ENCODE measurements around the gene DENND4B. TPM values are rescaled to one million over a fixed set of nuclear protein-coding genes. Genes with fewer than 3 reads are reported as not detected.

Gene DENND4B
- polyA plus RNA-seq, 1 of the 3 experiments (the other 2 are of a cell fraction) = 29.6 TPM

DNA sequence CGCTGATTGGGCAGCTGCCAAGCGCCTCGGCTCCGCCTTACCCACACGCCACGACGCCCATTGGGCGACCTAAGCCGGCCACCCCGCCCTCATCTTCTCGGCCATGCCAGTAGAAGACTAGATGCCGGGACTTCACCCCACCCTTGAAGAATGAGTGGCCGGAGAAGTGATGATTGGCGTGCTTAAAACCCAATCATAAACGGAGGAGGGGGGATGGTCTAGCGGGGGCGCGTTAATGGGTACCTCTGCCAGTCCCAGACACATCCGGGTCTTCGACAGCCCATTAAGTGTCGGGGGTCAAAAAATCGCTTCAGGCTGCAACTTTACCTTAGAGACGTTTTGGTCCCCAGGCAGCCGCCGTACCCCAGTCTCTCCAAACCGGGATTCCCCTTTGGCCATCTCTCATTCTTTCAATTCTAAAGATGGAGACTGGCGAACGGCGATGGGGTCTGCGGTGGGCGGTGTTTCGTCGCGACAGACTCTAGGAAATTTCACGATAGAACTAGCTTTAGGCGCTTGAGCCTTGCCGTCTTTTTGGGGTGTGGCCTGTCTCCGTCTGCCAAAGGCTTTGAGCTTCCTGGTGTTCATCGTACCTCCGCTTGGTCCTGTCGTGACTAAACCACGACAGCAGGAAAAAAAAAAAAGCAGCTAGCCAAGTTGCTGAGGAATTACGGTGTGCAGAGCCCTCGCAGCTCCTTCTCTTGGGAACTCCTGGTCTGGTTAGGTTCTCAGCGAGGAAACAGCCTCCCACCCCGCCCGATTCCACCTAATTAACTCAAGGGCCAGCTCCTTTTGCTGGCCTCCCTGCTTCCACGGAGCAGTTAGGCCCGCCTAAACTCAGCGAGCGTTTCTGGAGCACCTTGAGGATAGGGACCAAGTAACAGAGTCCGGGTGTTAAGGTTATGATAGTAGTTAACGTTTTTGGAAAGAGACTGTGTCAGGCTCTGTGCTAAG lies 23.3 kb downstream of the DENND4B start, which contains the start of gene GATAD2B (continued):
- TF ChIP-seq GABPA (IDR thresholded peaks at IDR 0.05; ENCODE audit: low read depth) = no peak
- TF ChIP-seq TAF1 (IDR thresholded peaks at IDR 0.05; ENCODE audit: borderline replicate concordance, low read depth, low read length) = peak; percentile 81
- peak; percentile 83 for TF ChIP-seq YY1 (IDR thresholded peaks at IDR 0.05; ENCODE audit: low read depth)
- TF ChIP-seq, protein P1, sequence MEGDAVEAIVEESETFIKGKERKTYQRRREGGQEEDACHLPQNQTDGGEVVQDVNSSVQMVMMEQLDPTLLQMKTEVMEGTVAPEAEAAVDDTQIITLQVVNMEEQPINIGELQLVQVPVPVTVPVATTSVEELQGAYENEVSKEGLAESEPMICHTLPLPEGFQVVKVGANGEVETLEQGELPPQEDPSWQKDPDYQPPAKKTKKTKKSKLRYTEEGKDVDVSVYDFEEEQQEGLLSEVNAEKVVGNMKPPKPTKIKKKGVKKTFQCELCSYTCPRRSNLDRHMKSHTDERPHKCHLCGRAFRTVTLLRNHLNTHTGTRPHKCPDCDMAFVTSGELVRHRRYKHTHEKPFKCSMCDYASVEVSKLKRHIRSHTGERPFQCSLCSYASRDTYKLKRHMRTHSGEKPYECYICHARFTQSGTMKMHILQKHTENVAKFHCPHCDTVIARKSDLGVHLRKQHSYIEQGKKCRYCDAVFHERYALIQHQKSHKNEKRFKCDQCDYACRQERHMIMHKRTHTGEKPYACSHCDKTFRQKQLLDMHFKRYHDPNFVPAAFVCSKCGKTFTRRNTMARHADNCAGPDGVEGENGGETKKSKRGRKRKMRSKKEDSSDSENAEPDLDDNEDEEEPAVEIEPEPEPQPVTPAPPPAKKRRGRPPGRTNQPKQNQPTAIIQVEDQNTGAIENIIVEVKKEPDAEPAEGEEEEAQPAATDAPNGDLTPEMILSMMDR (IDR thresholded peaks at IDR 0.05) = no peak
- no peak for TF ChIP-seq MEF2A (IDR thresholded peaks at IDR 0.05; ENCODE audit: borderline replicate concordance, low read depth)
- TF ChIP-seq RCOR1 (IDR thresholded peaks at IDR 0.05; ENCODE audit: low read length) = no peak
- 0 out of 4 replicates have a peak, but pooled peaks of 1 of the 2 experiments have one; percentile 20 for TF ChIP-seq EP300 (IDR thresholded peaks at IDR 0.05; ENCODE audit: borderline replicate concordance in 1 of 2, low read depth in 1 of 2, low read length in 1 of 2)
- no peak for TF ChIP-seq SMC3 (IDR thresholded peaks at IDR 0.05; ENCODE audit: low read depth, low read length)
- TF ChIP-seq MAX (IDR thresholded peaks at IDR 0.05; ENCODE audit: low read depth) = peak; percentile 56; the same call in 1 of the 2 replicates
- peak; percentile 59; the same call in 1 of the 2 replicates for TF ChIP-seq RFX5 (IDR thresholded peaks at IDR 0.05; ENCODE audit: low read length)
- TF ChIP-seq JUND (IDR thresholded peaks at IDR 0.05) = no peak
- TF ChIP-seq FOXJ3 (CRISPR knock-in tag; IDR thresholded peaks at IDR 0.05) = no peak

DNA sequence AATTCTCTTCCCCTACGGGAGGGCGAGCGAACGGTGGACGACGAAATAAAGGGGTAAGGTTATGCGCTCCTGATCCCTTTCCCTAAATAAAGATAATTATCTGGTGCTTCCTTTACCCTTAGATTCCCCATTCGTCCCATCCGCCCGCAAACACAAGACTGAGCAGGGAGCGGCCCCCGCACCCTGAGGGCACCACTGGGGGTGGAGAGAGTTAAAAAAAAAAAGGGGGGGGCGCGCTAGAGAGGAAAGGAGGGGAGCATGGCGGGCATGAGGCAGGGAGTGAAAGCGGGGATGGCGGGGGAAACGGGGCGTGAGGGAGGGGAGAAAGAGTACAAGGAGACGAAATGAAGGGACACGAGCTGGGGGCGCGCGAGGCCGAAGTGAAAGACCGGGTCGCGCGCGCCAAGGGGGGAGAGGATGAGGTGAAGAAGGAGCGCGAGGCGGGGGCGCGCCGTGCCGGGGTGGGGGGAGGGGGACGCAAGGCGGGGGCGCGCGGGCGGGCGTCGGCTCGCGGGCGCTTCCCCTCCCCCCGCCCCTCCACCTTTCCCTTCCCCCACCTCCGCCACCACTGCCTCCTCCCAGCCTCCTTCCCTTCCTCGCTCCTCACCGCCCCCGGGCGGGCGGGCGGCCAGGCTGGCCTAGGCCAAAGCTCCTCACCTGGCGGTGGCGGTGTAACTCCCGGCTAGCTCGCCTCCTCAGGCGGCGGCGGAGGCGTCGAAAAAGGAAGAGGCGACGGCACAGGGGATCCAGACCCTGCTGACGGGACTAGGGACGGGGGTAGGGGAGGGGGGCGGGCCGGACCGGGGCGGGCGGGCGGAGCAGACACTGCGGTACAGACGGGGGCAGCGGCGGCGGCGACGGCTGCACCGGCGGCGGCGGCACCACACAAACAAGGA lies 24.2 kb downstream of the DENND4B start:
- peak overlapping the region; percentile 88 for H3K9ac ChIP-seq
- peaks cover 0 to 12% of the 10 kb centered on the region in 2 experiments for H3K36me3 ChIP-seq (replicated peaks in 1 of 2; ENCODE audit: control insufficient read depth in 1 of 2, insufficient read depth in 2 of 2, low read length in 1 of 2)
- H3F3A ChIP-seq (replicated peaks; ENCODE audit: insufficient read depth) = peaks cover 8% of the 10 kb centered on the region
- no peaks in the 10 kb centered on the region for H3K9me2 ChIP-seq
- peak overlapping the region; percentile 68 to 90 for H3K4me3 ChIP-seq (ENCODE audit: low read depth in 2 of 2, low read length in 1 of 2)
- peak; percentile 78 for DNase-seq
- H3K4me1 ChIP-seq (ENCODE audit: control insufficient read depth in 1 of 2, insufficient read depth in 2 of 2, low read depth in 1 of 2, low read length in 1 of 2) = peaks cover 17 to 22% of the 10 kb centered on the region in 2 experiments
- ChIA-PET CTCF (interaction anchor here (0.8 to 2.5 kb wide), 13 partner anchors 8 to 826 kb away, joined by 3 to 15 read pairs (median 7); partner anchors contain the start of genes CREB3L4, DENND4B and RAB13), POLR2A (interaction anchor here (1.0 to 1.9 kb wide), 9 partner anchors 21 to 298 kb away, joined by 3 to 8 read pairs (median 4); partner anchors contain the start of genes CRTC2, RPS27 and UBAP2L)
- H2AFZ ChIP-seq (ENCODE audit: low read depth) = peak overlapping the region; percentile 83
- H3K9me3 ChIP-seq = no peaks in the 10 kb centered on the region
- peaks cover 44% of the 10 kb centered on the region for H4K20me1 ChIP-seq (ENCODE audit: insufficient read depth)
- no peaks in the 10 kb centered on the region for H3K27me3 ChIP-seq (ENCODE audit: insufficient read depth)
- WGBS (ENCODE audit: low lambda C conversion rate) = 2% methylated on average over 42 of the region's 86 CpGs
- peaks cover 61% of the 10 kb centered on the region for H3K79me2 ChIP-seq (ENCODE audit: insufficient read depth)
- H3K27ac ChIP-seq (ENCODE audit: low read depth in 2 of 2, low read length in 1 of 2) = peak overlapping the region; percentile 59 to 79
- H3K4me2 ChIP-seq = peak overlapping the region; percentile 92
- TF ChIP-seq IRF3 (IDR thresholded peaks at IDR 0.05; ENCODE audit: low read depth, low read length) (no peak), MAX (IDR thresholded peaks at IDR 0.05; ENCODE audit: low read depth) (peak; percentile 32; the same call in 1 of the 2 replicates), SMC3 (IDR thresholded peaks at IDR 0.05; ENCODE audit: low read depth, low read length) (0 out of 2 replicates have a peak, but pooled peaks have one; percentile 2), CHD2 (IDR thresholded peaks at IDR 0.05; ENCODE audit: low read length, partially characterized antibody) (peak; percentile 43), RCOR1 (IDR thresholded peaks at IDR 0.05; ENCODE audit: low read length) (no peak), YY1 (IDR thresholded peaks at IDR 0.05; ENCODE audit: low read depth) (0 out of 2 replicates have a peak, but pooled peaks have one; percentile 22)
- TF ChIP-seq, protein P1 (IDR thresholded peaks at IDR 0.05) = no peak; the same call in 1 of the 2 replicates

Measured in SK-N-SH (cell line).